Activated T-helper 17 cell treated with anti-CD3 and anti-CD28 coated beads, Interleukin-2, amount 50 U/mL, for 72 hours (primary cell): Measurements from ENCODE around the gene TCOF1. TPM values are rescaled to one million over a fixed set of nuclear protein-coding genes. Genes with fewer than 3 reads are reported as not detected.

Source experiments
- ATAC-seq: fragments of 150-1000 bp; cut with Tn5 transposase; replicated peaks from 2 replicates; pipeline ENCODE4 v1.10.0; 2021; ENCODE audit warnings: mild to moderate bottlenecking, moderate library complexity
- H3K27ac Mint-ChIP-seq: one replicate; pipeline ENCODE4 v1.8.0; 2022; ENCODE audit warnings: mixed read lengths
- H3K27me3 Mint-ChIP-seq: one replicate; pipeline ENCODE4 v1.8.0; 2022; ENCODE audit warnings: mixed read lengths
- H3K36me3 Mint-ChIP-seq: one replicate; pipeline ENCODE4 v1.8.0; 2022; ENCODE audit warnings: low read depth, mild to moderate bottlenecking, mixed read lengths
- H3K4me1 Mint-ChIP-seq: one replicate; pipeline ENCODE4 v1.8.0; 2022; ENCODE audit warnings: mixed read lengths
- H3K4me3 Mint-ChIP-seq: one replicate; pipeline ENCODE4 v1.8.0; 2022; ENCODE audit warnings: mild to moderate bottlenecking, mixed read lengths
- H3K9me3 Mint-ChIP-seq: one replicate; pipeline ENCODE4 v1.8.0; 2022; ENCODE audit warnings: mixed read lengths
- total RNA-seq, 2 donors: library from RNA; stranded (reverse); gene quantifications; one replicate each; pipeline ENCODE4 v1.2.3, GENCODE V29; 2022

Gene TCOF1
- total RNA-seq, 2 donors from 2014 or later: 55.3 to 117 TPM

DNA sequence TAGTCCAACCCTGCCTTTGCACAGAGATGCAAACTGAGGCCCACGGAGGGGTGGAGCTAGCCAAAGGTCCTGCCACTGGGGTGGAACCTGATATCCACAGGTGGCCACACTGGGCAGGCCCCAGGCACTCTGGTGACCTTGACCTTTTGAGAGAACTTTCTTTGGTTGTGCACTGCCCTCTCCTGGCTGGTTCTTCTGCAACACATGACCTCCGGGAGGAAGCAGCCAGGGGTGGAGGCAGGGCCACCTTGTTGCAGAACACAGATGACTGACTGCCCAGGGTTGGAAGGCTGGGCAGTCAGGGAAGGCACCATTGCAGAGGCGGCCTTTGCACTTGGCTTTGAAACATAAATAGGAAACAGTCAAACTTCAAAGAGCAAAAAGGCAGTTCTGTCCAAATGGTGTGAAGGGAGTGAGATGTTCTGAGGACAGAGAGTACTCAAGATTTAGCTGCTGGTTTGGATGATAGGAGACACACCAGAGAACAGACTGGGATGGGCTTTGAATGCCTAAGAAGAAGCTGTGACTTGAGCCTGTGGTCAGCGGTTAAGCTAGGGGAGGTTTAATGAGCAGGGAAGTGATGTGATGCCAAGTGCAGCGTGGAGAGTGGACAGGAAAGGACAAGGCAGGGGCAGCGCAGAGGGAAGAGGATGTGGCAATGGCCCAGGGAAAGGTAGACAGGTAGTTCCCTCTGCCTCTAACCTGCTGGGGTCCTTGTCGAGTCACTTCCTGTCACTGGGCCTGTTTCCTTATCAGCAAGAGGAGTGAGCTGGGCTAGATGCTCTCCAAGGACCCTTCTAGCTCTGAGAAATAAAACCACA, 6.8 kb upstream of the TCOF1 start:
- ATAC-seq: peak; percentile 94
- no peaks in the 10 kb centered on the region for H3K36me3 Mint-ChIP-seq
- no peaks in the 10 kb centered on the region for H3K27me3 Mint-ChIP-seq
- no peaks in the 10 kb centered on the region for H3K9me3 Mint-ChIP-seq
- H3K4me1 Mint-ChIP-seq: peaks cover 8% of the 10 kb centered on the region
- H3K27ac Mint-ChIP-seq: peak overlapping the region; percentile 56
- peak overlapping the region; percentile 9 for H3K4me3 Mint-ChIP-seq

DNA sequence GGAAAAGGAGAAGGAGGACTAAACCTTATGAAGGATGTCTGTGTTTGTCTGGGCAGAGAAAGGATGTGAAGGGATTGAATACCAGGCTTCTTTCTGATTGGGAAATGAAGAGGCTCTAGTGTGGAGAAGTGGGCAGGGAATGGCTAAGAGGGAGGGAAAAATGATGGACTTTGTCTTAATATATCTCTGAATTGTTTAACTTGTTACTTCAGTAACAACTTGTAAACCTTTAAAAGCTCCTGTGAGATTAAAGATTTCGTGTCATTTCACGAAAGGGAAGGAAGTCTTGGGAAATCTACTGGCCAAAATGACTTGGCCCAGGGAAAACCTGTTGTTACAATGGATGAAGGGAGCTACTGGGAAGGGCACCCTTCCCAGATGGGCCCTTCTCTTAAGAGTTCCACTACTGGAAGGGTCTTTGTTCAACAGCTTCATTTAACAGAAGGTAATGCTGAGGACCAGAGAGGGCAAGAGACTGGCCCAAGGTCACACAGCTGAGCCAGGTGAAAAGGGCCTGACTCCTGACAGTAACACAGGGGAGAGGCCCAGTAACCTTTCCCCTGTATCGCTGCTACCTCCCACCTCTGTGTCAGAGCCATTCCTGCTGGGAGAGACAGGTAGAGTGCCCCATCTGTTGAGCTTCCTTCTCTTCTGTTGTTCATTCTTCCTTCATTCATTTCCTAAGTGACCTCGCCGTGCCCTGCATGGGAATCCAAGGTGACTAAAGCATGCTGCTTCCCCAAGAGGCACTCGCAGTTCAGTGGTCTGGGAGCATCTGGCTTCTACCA, 5.1 kb upstream of the TCOF1 start:
- peaks cover 14% of the 10 kb centered on the region for H3K4me1 Mint-ChIP-seq
- peak overlapping the region; percentile 29 for H3K27ac Mint-ChIP-seq
- ATAC-seq: no peak
- H3K9me3 Mint-ChIP-seq: no peaks in the 10 kb centered on the region
- H3K4me3 Mint-ChIP-seq: no peak overlapping the region
- H3K36me3 Mint-ChIP-seq: no peaks in the 10 kb centered on the region
- no peaks in the 10 kb centered on the region for H3K27me3 Mint-ChIP-seq

- no peak overlapping the region for H3K4me3 Mint-ChIP-seq
- no peaks in the 10 kb centered on the region for H3K9me3 Mint-ChIP-seq
- H3K4me1 Mint-ChIP-seq: peaks cover 14% of the 10 kb centered on the region
- H3K27me3 Mint-ChIP-seq: no peaks in the 10 kb centered on the region
- H3K36me3 Mint-ChIP-seq: no peaks in the 10 kb centered on the region
- H3K27ac Mint-ChIP-seq: no peak overlapping the region
- ATAC-seq: no peak
These were observed 4.3 kb upstream of the TCOF1 start for GRCh38 chr5:150353032-150353675.

GRCh38 chr5:150355791-150356190, 1.7 kb upstream of the TCOF1 start:
- Mint-ChIP-seq H3K27me3 (no peaks in the 10 kb centered on the region), H3K4me1 (peaks cover 20% of the 10 kb centered on the region), H3K27ac (peak overlapping the region; percentile 56), H3K36me3 (peaks cover 22% of the 10 kb centered on the region), H3K4me3 (no peak overlapping the region), H3K9me3 (no peaks in the 10 kb centered on the region)
- ATAC-seq: no peak

DNA sequence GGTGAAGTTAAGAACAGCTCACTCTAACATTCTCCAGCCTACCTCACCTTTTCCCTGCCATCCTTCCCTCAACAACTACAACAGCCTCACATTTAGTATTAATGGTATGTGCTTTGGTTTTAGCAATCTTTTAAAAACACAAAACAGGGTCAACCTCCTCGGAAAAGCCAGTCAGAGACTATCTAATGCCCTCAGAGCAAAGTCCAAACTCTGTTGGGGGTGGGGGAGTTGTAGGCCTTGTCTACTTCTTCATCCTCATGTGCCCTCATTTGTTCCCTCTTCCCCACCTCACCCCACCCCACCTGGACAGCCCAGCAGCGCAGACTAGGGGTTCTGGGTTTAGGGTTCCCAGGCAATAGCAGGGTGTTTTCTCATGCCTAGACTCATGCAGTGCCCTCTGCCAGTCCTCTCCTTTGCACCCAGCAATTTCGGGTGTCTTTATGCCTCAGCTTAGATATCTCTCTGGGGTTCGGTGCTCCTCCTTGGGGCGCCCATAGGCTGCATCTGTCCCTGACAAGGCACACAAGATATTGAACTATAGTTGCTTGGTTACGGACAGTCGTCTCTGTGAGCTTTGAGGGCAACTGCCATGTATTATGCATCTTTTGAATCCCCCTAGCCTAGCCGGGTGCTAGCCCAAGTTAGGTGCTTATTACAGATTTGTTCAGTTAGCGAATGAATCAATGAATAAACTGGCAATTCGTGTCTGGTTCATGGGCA, 762 bp upstream of the TCOF1 start:
- Mint-ChIP-seq H3K27me3 (no peaks in the 10 kb centered on the region), H3K9me3 (no peaks in the 10 kb centered on the region), H3K36me3 (peaks cover 31% of the 10 kb centered on the region), H3K4me1 (peaks cover 22% of the 10 kb centered on the region), H3K4me3 (peak overlapping the region; percentile 86), H3K27ac (peak overlapping the region; percentile 82)
- no peak for ATAC-seq

- ATAC-seq: no peak
- Mint-ChIP-seq H3K27ac (peak overlapping the region; percentile 82), H3K27me3 (no peaks in the 10 kb centered on the region), H3K36me3 (peaks cover 49% of the 10 kb centered on the region), H3K9me3 (no peaks in the 10 kb centered on the region), H3K4me1 (peaks cover 26% of the 10 kb centered on the region), H3K4me3 (peak overlapping the region; percentile 86)
These were observed 981 bp downstream of the TCOF1 start for GRCh38 chr5:150358261-150359095.

DNA sequence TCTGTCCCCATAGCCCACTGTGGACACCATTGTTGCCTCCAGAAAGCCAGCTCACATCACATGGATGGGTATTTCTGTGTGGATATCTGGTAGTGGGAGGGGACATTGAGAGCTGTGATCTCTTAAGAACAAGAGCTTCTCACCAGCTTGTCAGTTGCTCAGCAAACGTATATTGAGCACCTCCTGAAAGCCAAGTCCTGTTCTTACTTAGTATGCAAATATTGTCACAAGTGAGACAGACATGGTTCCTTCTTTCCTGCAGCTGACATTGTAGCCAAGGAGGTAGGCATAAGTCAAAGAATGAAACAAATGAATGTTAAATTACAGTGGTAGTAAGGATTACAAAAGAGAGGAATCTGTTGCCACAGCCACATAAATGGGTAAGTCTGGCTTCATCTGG, 3.8 kb downstream of the TCOF1 start:
- Mint-ChIP-seq H3K4me3 (no peak overlapping the region), H3K27ac (no peak overlapping the region), H3K4me1 (peaks cover 26% of the 10 kb centered on the region), H3K36me3 (peaks cover 77% of the 10 kb centered on the region), H3K27me3 (no peaks in the 10 kb centered on the region), H3K9me3 (no peaks in the 10 kb centered on the region)
- no peak for ATAC-seq

GRCh38 chr5:150363185-150363584, 5.7 kb downstream of the TCOF1 start:
- H3K4me1 Mint-ChIP-seq: peaks cover 20% of the 10 kb centered on the region
- H3K4me3 Mint-ChIP-seq: no peak overlapping the region
- H3K9me3 Mint-ChIP-seq: no peaks in the 10 kb centered on the region
- H3K27me3 Mint-ChIP-seq: no peaks in the 10 kb centered on the region
- H3K36me3 Mint-ChIP-seq: peaks cover 93% of the 10 kb centered on the region
- peak overlapping the region; percentile 51 for H3K27ac Mint-ChIP-seq
- no peak for ATAC-seq

DNA sequence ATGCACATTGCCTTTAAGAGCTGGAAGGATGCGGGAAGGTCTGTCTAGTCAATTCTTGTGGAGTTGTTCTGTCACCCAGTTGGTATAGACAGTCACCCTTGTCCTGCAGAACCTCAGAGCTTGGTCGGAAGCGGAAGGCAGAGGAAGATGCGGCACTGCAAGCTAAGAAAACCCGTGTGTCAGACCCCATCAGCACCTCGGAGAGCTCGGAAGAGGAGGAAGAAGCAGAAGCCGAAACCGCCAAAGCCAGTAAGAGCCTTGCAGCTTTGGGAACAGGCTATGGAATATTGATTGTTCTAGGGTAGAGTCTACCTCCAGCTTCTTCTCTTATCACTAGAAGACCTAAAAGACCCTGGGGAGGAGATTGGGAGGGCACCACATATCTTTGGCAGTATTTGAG, 6.5 kb downstream of the TCOF1 start:
- no peak for ATAC-seq
- Mint-ChIP-seq H3K9me3 (no peaks in the 10 kb centered on the region), H3K4me3 (no peak overlapping the region), H3K36me3 (peaks cover 95% of the 10 kb centered on the region), H3K27ac (no peak overlapping the region), H3K27me3 (no peaks in the 10 kb centered on the region), H3K4me1 (peaks cover 20% of the 10 kb centered on the region)

- peaks cover 96% of the 10 kb centered on the region for H3K36me3 Mint-ChIP-seq
- H3K27ac Mint-ChIP-seq: no peak overlapping the region
- H3K27me3 Mint-ChIP-seq: no peaks in the 10 kb centered on the region
- H3K4me1 Mint-ChIP-seq: no peaks in the 10 kb centered on the region
- no peak overlapping the region for H3K4me3 Mint-ChIP-seq
- ATAC-seq: no peak
- no peaks in the 10 kb centered on the region for H3K9me3 Mint-ChIP-seq
These were observed 11.0 kb downstream of the TCOF1 start for GRCh38 chr5:150368526-150368925.

DNA sequence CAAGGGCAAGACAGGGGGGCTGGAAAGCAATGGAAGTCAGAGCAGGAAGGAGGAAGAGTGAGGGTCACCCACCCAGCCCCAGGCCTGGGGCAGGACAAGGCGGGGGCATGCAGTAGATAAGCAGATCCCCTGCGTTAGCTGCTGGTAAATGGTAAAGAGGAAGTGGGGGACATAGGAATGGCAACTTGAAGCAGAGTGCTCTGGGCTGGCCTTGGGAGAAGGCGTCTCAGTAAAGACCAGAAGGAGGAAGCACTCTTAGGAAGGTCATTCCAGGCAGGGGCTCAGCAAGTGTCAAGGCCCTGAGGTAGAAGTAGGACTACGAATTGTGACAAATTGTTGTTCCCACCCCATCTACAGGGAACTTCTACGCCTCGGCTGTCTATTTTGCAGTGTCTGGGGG, 15.1 kb downstream of the TCOF1 start:
- no peak overlapping the region for H3K27ac Mint-ChIP-seq
- H3K27me3 Mint-ChIP-seq: no peaks in the 10 kb centered on the region
- H3K4me3 Mint-ChIP-seq: no peak overlapping the region
- H3K4me1 Mint-ChIP-seq: no peaks in the 10 kb centered on the region
- H3K36me3 Mint-ChIP-seq: peaks cover 96% of the 10 kb centered on the region
- no peak for ATAC-seq
- H3K9me3 Mint-ChIP-seq: no peaks in the 10 kb centered on the region

DNA sequence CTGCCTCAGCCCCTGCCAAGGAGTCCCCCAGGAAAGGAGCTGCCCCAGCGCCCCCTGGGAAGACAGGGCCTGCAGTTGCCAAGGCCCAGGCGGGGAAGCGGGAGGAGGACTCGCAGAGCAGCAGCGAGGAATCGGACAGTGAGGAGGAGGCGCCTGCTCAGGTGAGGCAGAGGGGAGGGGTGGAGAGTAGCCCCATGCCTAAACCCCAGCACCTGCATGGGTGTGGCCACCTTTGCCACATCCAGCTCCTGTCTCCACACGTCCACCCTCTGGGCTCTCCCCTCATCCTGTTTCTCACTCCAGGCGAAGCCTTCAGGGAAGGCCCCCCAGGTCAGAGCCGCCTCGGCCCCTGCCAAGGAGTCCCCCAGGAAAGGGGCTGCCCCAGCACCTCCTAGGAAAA, 17.2 kb downstream of the TCOF1 start:
- Mint-ChIP-seq H3K36me3 (peaks cover 96% of the 10 kb centered on the region), H3K4me3 (no peak overlapping the region), H3K27me3 (no peaks in the 10 kb centered on the region), H3K9me3 (no peaks in the 10 kb centered on the region), H3K4me1 (no peaks in the 10 kb centered on the region), H3K27ac (no peak overlapping the region)
- ATAC-seq: no peak

DNA sequence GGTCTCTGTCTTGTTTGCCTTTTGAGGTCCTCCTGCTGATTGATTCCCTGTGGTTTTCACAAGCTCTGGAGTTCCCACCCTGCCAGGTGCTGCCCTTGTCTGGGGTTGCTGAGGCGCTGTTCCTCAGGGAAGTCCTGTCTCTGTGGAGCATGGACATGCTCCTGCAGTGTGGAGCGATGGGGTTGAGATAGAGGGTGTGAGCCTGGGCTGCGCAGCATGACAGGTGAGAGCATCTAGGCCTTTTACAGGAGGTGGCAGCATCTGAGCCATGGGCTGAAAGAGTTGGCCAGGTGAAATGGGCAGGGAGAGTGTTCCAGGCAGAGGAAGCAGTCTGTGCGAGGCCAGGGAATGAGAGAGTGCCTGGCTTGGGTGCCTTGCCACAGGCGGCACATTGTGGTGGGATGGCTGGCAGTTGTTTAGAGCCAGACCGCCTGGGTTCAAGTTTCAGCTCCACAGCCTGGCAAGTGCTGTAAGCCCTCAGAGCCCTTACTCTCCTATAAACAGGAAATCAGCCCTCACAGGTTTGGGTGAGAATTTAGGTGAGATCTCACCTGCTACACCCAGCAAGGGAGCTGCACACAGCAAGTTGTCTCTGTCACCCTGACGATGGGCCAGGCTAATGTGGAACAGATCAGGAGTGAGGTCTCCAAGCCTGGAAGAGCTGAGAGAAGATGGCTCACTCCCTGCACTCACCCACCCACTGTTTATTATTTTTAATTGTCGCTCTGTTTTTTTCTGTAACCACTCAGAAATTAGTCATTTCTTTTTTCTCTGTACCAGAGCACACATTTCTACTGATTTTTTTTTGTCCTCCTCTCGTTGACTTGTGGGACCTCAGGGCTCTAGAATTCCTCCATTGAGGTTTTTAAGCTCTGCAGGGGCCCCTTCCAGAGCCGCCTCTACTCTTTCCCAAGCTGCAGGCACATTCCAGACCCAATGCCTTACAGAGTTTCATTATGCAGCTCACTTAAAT, 19.6 kb downstream of the TCOF1 start:
- no peak overlapping the region for H3K4me3 Mint-ChIP-seq
- H3K9me3 Mint-ChIP-seq: no peaks in the 10 kb centered on the region
- peaks cover 97% of the 10 kb centered on the region for H3K36me3 Mint-ChIP-seq
- peak overlapping the region; percentile 78 for H3K27ac Mint-ChIP-seq
- no peaks in the 10 kb centered on the region for H3K27me3 Mint-ChIP-seq
- H3K4me1 Mint-ChIP-seq: no peaks in the 10 kb centered on the region
- ATAC-seq: no peak
